Neural cell (in vitro differentiated cells): ENCODE results near the gene MVD. TPM values are rescaled to one million over a fixed set of nuclear protein-coding genes. Genes with fewer than 3 reads are reported as not detected.

ENCODE experiments used
- H2AFZ ChIP-seq: fragments of 200-600, 300-800 bp; sonication (generic), shearing (Covaris generic); 2 replicates; pipeline ENCODE4 v1.6.0; 2014; ENCODE audit warnings: low read depth, mild to moderate bottlenecking, antibody characterized with exemption, low read length, moderate library complexity
- H3F3A ChIP-seq: fragments of 200-600 bp; shearing (Covaris generic); 2 replicates; pipeline ENCODE4 v1.6.1; 2016; ENCODE audit warnings: mild to moderate bottlenecking, moderate library complexity, mixed read lengths, antibody characterized with exemption, low read length; ENCODE audit not compliant: insufficient read depth, poor library complexity, severe bottlenecking
- H3K27ac ChIP-seq: fragments of 200-600, 300-800 bp; sonication (generic), shearing (Covaris generic); 2 replicates; pipeline ENCODE4 v1.5.1; 2014; ENCODE audit warnings: mild to moderate bottlenecking, low read length, moderate library complexity
- H3K27me3 ChIP-seq: fragments of 300-800, 200-600 bp; sonication (generic), shearing (Covaris generic); 2 replicates; pipeline ENCODE4 v1.6.0; 2014; ENCODE audit warnings: mild to moderate bottlenecking, low read depth, low read length, moderate library complexity; ENCODE audit not compliant: insufficient read depth
- H3K36me3 ChIP-seq: fragments of 300-800, 200-600 bp; sonication (generic), shearing (Covaris generic); 2 replicates; pipeline ENCODE4 v1.5.1; 2014; ENCODE audit warnings: mild to moderate bottlenecking, antibody characterized with exemption, low read length, moderate library complexity; ENCODE audit not compliant: insufficient read depth
- H3K4me2 ChIP-seq: fragments of 300-800, 200-600 bp; sonication (generic), shearing (Covaris generic); 2 replicates; pipeline ENCODE4 v1.6.0; 2014; ENCODE audit warnings: mild to moderate bottlenecking, low read length
- H3K4me3 ChIP-seq: fragments of 300-800, 200-600 bp; sonication (generic), shearing (Covaris generic); 2 replicates; pipeline ENCODE4 v1.5.1; 2014; ENCODE audit warnings: mild to moderate bottlenecking, low read length, moderate library complexity
- H3K79me2 ChIP-seq: fragments of 200-600 bp; shearing (Covaris generic); replicated peaks from 2 replicates; pipeline ENCODE4 v1.6.0; 2014; ENCODE audit warnings: mild to moderate bottlenecking, low read length, moderate library complexity; ENCODE audit not compliant: insufficient read depth
- H3K9ac ChIP-seq: fragments of 300-800, 200-600 bp; sonication (generic), shearing (Covaris generic); 2 replicates; pipeline ENCODE4 v1.6.1; 2016; ENCODE audit warnings: mild to moderate bottlenecking, low read length, mixed read lengths
- H3K9me2 ChIP-seq: fragments of 200-600 bp; shearing (Covaris generic); 2 replicates; pipeline ENCODE4 v1.6.1; 2016; ENCODE audit warnings: mild to moderate bottlenecking, low read length, mixed read lengths; ENCODE audit not compliant: insufficient read depth
- H3K9me3 ChIP-seq: fragments of 200-600, 300-800 bp; sonication (generic), shearing (Covaris generic); 2 replicates; pipeline ENCODE4 v1.6.1; 2016; ENCODE audit warnings: mild to moderate bottlenecking, mixed run types, low read length, moderate library complexity, mixed read lengths
- H4K20me1 ChIP-seq: fragments of 200-600 bp; shearing (Covaris generic); 2 replicates; pipeline ENCODE4 v1.6.1; 2016; ENCODE audit warnings: mild to moderate bottlenecking, mixed run types; ENCODE audit not compliant: insufficient read depth
- EP300 ChIP-seq: fragments of 450-650 bp; conservative IDR thresholded peaks from 2 replicates; pipeline ENCODE4 v1.6.1; 2014; ENCODE audit warnings: antibody characterized with exemption, mild to moderate bottlenecking, moderate library complexity; ENCODE audit not compliant: poor library complexity, severe bottlenecking
- EZH2 ChIP-seq: fragments of 200-600, 300-800 bp; shearing (Covaris generic), sonication (generic); IDR thresholded peaks from 2 replicates; pipeline ENCODE4 v1.6.1; 2014; ENCODE audit warnings: antibody characterized with exemption, low read length, borderline replicate concordance, mild to moderate bottlenecking; ENCODE audit not compliant: insufficient read depth, poor library complexity, severe bottlenecking
- MXI1 ChIP-seq: fragments of 450-650 bp; conservative IDR thresholded peaks from 2 replicates; pipeline ENCODE4 v1.6.1; 2014; ENCODE audit warnings: antibody characterized with exemption, mild to moderate bottlenecking; ENCODE audit not compliant: poor library complexity, severe bottlenecking
- POLR2AphosphoS5 ChIP-seq: IDR thresholded peaks from 2 replicates; pipeline ENCODE4 v1.6.1; 2012
- RAD21 ChIP-seq: fragments of 450-650 bp; conservative IDR thresholded peaks from 2 replicates; pipeline ENCODE4 v1.6.1; 2014; ENCODE audit warnings: antibody characterized with exemption, mild to moderate bottlenecking, moderate library complexity
- SMC3 ChIP-seq: fragments of 450-650 bp; conservative IDR thresholded peaks from 2 replicates; pipeline ENCODE4 v1.6.1; 2014; ENCODE audit warnings: antibody characterized with exemption, mild to moderate bottlenecking, moderate library complexity; ENCODE audit not compliant: poor library complexity
- TAF1 ChIP-seq: IDR thresholded peaks from 2 replicates; pipeline ENCODE4 v1.6.1; 2012; ENCODE audit warnings: low read depth
- polyA plus RNA-seq: library from polyadenylated mRNA; depleted of rRNA; stranded (reverse); fragments of >200 nt; gene quantifications from 2 replicates; pipeline ENCODE4 v1.2.3, GENCODE V29; 2014
- TF ChIP-seq, protein P1 (sequence below): IDR thresholded peaks from 2 replicates; pipeline ENCODE4 v1.6.1; 2012; ENCODE audit warnings: borderline replicate concordance
- TF ChIP-seq, protein P2 (sequence below): fragments of 450-650 bp; IDR thresholded peaks from 2 replicates; pipeline ENCODE4 v1.5.1; 2014; ENCODE audit warnings: antibody characterized with exemption, mild to moderate bottlenecking, moderate library complexity; ENCODE audit not compliant: poor library complexity, severe bottlenecking

Gene MVD
- polyA plus RNA-seq, 1 donor from 2014 or later, result 232 TPM

DNA sequence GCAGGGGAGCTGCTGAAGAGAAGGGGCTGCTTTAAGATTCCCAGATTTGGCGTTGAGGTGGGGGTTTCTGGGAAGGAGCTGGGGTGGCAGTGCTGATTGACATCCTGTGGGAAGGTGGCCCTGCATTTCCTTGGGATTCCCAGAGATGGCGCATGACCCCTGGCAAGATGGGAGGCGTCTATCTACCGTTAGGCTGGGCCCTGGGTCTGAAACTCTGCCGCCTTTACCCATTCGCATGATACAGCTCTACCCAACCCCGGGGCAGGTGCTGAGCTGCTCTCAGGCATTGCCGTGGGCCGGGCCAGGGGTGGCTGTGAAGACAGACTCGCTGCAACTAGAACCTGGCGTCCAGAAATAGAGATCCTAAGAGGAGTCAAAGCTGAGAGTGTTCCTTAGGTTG is 9.9 kb upstream of the MVD start (continued):
- TF ChIP-seq, protein P1, sequence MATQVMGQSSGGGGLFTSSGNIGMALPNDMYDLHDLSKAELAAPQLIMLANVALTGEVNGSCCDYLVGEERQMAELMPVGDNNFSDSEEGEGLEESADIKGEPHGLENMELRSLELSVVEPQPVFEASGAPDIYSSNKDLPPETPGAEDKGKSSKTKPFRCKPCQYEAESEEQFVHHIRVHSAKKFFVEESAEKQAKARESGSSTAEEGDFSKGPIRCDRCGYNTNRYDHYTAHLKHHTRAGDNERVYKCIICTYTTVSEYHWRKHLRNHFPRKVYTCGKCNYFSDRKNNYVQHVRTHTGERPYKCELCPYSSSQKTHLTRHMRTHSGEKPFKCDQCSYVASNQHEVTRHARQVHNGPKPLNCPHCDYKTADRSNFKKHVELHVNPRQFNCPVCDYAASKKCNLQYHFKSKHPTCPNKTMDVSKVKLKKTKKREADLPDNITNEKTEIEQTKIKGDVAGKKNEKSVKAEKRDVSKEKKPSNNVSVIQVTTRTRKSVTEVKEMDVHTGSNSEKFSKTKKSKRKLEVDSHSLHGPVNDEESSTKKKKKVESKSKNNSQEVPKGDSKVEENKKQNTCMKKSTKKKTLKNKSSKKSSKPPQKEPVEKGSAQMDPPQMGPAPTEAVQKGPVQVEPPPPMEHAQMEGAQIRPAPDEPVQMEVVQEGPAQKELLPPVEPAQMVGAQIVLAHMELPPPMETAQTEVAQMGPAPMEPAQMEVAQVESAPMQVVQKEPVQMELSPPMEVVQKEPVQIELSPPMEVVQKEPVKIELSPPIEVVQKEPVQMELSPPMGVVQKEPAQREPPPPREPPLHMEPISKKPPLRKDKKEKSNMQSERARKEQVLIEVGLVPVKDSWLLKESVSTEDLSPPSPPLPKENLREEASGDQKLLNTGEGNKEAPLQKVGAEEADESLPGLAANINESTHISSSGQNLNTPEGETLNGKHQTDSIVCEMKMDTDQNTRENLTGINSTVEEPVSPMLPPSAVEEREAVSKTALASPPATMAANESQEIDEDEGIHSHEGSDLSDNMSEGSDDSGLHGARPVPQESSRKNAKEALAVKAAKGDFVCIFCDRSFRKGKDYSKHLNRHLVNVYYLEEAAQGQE, result no peak
- no peak for TF ChIP-seq EP300

DNA sequence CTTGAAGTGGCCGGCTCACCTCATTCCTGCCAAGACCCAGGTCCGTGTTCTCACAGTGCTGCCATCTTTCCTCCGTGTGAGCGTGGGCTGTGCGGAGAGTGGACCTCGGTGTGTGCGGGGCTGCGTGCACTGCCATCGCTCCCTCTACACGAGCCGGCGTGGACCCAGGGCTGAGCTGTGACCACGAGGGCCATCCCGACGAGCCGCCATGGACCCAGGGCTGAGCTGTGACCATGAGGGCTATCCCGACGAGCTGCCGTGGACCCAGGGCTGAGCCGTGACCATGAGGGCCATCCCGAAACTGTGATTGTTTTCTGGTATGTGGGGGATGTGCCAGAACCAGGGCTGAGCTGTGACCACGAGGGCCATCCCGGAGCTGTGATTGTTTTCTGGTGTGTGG is 8.9 kb upstream of the MVD start:
- Histone ChIP-seq H3K79me2 (no peaks in the 10 kb centered on the region), H3K9ac (no peak overlapping the region), H2AFZ (no peak overlapping the region), H3K4me3 (no peak overlapping the region), H3K9me2 (no peaks in the 10 kb centered on the region), H3K27me3 (no peaks in the 10 kb centered on the region), H3K36me3 (no peaks in the 10 kb centered on the region), H4K20me1 (no peaks in the 10 kb centered on the region), H3K27ac (no peak overlapping the region), H3K4me2 (no peak overlapping the region), H3F3A (no peaks in the 10 kb centered on the region), H3K9me3 (no peaks in the 10 kb centered on the region)
- TF ChIP-seq TAF1, result no peak
- TF ChIP-seq, protein P2, sequence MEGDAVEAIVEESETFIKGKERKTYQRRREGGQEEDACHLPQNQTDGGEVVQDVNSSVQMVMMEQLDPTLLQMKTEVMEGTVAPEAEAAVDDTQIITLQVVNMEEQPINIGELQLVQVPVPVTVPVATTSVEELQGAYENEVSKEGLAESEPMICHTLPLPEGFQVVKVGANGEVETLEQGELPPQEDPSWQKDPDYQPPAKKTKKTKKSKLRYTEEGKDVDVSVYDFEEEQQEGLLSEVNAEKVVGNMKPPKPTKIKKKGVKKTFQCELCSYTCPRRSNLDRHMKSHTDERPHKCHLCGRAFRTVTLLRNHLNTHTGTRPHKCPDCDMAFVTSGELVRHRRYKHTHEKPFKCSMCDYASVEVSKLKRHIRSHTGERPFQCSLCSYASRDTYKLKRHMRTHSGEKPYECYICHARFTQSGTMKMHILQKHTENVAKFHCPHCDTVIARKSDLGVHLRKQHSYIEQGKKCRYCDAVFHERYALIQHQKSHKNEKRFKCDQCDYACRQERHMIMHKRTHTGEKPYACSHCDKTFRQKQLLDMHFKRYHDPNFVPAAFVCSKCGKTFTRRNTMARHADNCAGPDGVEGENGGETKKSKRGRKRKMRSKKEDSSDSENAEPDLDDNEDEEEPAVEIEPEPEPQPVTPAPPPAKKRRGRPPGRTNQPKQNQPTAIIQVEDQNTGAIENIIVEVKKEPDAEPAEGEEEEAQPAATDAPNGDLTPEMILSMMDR, result no peak
- TF ChIP-seq EZH2, result no peak
- no peak for TF ChIP-seq POLR2AphosphoS5
- no peak for TF ChIP-seq RAD21
- no peak for TF ChIP-seq EP300
- TF ChIP-seq MXI1, result no peak
- TF ChIP-seq, protein P1, result no peak
- TF ChIP-seq SMC3, result no peak
